Suprapubic skin (tissue), 4 donors: ENCODE results near the gene IWS1.

ENCODE experiments used
- EP300 ChIP-seq: sonication (generic); formaldehyde crosslinking; IDR thresholded peaks from one replicate; pipeline ENCODE4 v1.6.1; 2017; ENCODE audit warnings: antibody characterized with exemption
- POLR2A ChIP-seq, 2 donors: fragments of 450-650 bp; IDR thresholded peaks; one replicate each; pipeline ENCODE4 v1.6.1; 2017; ENCODE audit warnings: antibody characterized with exemption in 2 of 2, mild to moderate bottlenecking in 2 of 2, moderate library complexity in 2 of 2
- POLR2AphosphoS5 ChIP-seq, 3 donors: sonication (generic); formaldehyde crosslinking; IDR thresholded peaks; one replicate each; pipeline ENCODE4 v1.6.1; 2017; ENCODE audit warnings: antibody characterized with exemption in 3 of 3
- TF ChIP-seq, protein P1 (sequence below), 2 donors: fragments of 200-600 bp in 1 of 2; fragments of 450-650 bp in 1 of 2; sonication (generic) in 1 of 2; IDR thresholded peaks; one replicate each; pipeline ENCODE4 v1.5.1; 2016 to 2019; ENCODE audit warnings: antibody characterized with exemption in 2 of 2, mild to moderate bottlenecking in 1 of 2, moderate library complexity in 1 of 2

DNA sequence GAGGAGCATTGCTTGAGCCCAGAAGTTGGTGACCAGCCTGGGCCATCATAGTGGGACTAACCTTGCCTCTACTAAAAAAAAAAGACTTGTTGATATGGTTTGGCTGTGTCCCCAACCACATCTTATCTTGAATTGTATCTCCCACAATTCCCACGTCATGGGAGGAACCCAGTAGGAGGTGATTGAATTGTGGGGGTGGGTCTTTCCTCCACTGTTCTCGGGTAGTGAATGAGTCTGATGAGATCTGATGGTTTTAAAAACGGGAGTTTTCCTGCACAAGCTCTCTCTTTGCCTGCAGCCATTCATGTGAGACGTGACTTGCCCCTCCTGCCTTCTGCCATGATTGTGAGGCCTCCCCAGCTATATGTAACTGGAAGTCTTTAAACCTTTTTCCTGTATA is 61.0 kb downstream of the IWS1 start:
- TF ChIP-seq, protein P1, sequence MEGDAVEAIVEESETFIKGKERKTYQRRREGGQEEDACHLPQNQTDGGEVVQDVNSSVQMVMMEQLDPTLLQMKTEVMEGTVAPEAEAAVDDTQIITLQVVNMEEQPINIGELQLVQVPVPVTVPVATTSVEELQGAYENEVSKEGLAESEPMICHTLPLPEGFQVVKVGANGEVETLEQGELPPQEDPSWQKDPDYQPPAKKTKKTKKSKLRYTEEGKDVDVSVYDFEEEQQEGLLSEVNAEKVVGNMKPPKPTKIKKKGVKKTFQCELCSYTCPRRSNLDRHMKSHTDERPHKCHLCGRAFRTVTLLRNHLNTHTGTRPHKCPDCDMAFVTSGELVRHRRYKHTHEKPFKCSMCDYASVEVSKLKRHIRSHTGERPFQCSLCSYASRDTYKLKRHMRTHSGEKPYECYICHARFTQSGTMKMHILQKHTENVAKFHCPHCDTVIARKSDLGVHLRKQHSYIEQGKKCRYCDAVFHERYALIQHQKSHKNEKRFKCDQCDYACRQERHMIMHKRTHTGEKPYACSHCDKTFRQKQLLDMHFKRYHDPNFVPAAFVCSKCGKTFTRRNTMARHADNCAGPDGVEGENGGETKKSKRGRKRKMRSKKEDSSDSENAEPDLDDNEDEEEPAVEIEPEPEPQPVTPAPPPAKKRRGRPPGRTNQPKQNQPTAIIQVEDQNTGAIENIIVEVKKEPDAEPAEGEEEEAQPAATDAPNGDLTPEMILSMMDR (IDR thresholded peaks at IDR 0.05), result no peak
- no peak for TF ChIP-seq POLR2A (IDR thresholded peaks at IDR 0.05)
- TF ChIP-seq POLR2AphosphoS5 (IDR thresholded peaks at IDR 0.05), result no peak
- no peak for TF ChIP-seq EP300
